HCEC 1CT (cell line): ENCODE data around the gene TIMM50.

Experiments used
- DNase-seq: peaks from one replicate; pipeline ENCODE4 v3.0.0-alpha.2; 2017

The TIMM50 gene

DNA sequence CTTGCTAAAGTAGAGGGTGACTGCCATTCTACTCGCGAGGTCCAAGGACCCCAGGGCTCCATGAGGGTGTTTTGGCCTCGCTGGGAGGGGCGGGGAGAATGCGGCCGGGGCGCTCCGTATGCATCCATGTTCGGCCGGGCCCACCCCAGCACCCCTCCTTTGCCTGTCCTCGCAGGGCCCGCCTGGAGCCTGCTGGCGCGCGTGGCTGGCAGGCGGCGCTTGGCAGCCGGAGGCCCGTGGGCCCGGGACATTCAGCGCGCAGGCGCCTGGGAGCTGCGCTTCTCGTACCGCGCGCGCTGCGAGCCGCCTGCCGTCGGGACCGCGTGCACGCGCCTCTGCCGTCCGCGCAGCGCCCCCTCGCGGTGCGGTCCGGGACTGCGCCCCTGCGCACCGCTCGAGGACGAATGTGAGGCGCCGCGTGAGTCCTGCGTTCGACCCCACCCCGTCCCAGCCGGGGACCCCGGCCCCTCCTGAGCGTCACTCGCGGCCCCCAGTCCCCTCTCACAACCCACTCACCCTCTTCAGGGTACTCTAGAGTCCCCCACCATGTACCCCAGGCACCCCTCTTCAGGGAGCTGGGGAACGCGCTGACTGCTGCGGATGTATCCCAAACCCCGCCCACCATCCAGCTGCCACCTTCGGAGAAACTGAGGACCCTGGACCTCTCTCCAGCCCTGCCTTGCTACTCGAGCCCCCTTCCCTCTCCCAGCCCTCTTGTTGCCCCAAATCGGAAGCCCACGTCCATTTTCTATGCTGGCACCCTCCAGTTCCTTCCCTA lies 22.2 kb downstream of the TIMM50 start:
- DNase-seq: no peak

DNA sequence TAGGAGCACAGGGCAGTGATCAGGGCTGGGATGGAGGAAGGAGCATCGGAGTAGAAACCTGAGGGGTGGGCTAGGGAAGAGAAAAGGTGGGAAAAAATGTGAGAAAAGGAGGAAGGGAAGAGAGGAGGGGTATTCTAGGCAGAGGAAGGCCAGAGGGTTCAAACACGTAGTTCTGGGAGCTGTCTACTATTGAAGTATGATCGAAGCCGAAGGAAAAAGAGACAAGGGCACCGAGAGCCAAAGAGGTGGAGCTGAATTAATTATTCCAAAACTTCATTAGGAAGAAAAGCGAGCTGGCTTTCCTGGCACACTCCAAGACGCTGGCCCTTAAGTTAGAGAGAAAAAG lies 25.9 kb downstream of the TIMM50 start:
- no peak for DNase-seq

DNA sequence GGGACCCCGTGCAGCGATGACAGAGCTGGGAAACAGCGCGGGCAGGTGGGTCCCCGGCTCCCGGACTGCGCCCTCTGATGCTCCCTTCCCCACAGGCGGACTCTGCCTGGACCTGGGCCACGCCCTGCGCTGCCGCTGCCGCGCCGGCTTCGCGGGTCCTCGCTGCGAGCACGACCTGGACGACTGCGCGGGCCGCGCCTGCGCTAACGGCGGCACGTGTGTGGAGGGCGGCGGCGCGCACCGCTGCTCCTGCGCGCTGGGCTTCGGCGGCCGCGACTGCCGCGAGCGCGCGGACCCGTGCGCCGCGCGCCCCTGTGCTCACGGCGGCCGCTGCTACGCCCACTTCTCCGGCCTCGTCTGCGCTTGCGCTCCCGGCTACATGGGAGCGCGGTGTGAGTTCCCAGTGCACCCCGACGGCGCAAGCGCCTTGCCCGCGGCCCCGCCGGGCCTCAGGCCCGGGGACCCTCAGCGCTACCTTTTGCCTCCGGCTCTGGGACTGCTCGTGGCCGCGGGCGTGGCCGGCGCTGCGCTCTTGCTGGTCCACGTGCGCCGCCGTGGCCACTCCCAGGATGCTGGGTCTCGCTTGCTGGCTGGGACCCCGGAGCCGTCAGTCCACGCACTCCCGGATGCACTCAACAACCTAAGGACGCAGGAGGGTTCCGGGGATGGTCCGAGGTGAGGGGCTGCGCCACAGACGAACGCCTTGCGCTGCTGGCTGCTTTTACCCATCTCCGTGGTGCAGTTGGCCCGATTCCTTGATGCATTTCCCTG lies 26.5 kb downstream of the TIMM50 start:
- no peak for DNase-seq

DNA sequence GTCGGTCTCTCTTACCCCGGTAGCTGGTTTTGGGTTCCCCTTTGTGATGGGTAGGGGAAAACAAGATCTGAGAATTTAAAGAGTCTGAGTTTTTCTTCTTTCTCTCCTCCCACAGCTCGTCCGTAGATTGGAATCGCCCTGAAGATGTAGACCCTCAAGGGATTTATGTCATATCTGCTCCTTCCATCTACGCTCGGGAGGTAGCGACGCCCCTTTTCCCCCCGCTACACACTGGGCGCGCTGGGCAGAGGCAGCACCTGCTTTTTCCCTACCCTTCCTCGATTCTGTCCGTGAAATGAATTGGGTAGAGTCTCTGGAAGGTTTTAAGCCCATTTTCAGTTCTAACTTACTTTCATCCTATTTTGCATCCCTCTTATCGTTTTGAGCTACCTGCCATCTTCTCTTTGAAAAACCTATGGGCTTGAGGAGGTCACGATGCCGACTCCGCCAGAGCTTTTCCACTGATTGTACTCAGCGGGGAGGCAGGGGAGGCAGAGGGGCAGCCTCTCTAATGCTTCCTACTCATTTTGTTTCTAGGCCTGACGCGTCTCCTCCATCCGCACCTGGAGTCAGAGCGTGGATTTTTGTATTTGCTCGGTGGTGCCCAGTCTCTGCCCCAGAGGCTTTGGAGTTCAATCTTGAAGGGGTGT lies 27.2 kb downstream of the TIMM50 start:
- no peak for DNase-seq

DNA sequence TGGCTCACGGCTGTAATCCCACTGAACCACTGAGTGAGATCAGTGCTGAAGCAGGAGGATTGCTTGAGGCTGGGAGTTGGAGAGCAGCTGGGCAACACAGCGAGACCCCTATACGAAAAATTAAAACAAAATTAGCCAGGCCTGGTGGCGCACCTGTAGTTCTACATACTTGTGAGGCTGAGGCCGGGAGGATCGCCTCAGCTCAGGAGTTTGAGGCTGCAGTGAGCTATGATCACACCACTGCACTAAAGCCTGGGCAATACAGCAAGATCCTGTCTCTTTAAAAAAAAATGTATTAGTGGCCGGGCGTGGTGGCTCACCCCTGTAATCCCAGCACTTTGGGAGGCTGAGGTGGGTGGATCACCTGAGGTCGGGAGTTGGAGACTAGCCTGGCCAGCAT lies 28.0 kb downstream of the TIMM50 start:
- no peak for DNase-seq

DNA sequence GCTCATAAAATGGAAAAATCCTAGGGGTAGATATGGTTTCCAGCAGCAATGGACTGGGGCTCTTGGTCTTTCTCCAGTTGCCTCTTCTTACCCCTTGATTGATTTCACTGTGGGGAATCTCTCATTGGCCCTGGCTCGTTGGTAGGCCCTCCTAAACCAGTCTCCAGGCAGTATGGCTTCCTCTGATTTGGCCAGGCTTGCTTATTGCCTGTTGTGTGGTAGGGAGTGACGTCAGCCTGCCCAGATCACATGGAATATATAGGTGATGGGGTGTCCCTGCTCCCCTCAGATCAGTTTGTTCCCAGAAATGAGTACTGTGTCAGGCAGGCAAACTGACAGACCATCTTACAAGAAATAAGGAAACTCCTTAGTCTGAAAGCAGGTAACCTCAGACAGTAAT lies 28.6 kb downstream of the TIMM50 start:
- no peak for DNase-seq

DNA sequence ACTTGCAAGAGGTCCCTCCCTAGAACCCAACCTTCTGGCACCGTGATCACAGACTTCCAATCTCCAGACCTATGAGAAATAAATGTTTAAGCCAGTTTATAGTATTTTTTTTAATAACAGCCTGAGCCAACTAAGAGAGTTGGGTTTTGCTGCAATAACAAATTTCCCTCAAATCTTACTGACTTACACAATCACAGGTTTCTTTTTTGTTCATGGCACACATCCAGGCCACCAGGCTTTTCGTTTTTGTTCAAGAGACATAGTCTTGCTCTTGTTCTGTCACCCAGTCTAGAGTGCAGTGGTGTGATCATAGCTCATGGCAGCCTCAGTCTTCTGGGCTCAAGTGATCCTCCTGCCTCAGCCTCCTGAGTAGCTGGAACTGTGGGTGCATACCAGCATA lies 32.4 kb downstream of the TIMM50 start:
- no peak for DNase-seq

DNA sequence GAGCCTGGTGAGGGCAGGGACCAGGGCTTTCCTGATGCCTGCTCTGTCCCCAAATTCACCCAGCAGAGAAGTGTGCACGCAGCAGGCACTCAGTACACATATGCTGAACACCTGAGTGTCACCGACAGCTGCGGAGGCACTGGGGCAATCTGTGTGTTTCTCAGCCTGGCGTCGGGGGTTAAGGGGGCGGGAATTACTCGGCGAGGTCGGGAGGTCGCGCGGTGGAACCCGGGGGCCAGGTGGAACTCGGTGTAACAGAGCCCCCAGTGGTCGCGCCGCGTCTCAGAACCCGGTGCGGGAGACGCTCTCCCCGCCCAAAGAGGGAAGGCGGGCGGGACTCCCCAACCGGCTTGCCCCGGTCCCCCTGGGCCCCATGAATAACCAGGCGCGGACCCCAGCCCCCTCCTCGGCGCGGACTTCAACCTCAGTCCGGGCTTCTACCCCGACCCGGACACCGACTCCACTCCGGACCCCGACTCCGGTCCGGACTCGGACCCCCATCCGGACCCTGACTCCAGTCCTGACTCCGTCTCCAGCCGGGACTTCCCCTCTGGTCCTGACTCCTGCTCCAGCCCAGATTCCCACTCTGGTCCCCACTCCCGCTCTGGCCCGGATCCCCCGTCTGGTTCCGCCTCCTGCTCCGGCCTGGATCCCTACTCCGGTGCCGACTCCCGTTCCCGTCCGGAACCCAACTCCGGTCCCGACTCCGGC lies 34.4 kb downstream of the TIMM50 start, which contains the start of gene SELENOV:
SELENOV (plus strand) TSS at position 300 of the 711 bp plus-strand sequence; CDS start at position 374, 74 bp downstream.
- DNase-seq: no peak

DNA sequence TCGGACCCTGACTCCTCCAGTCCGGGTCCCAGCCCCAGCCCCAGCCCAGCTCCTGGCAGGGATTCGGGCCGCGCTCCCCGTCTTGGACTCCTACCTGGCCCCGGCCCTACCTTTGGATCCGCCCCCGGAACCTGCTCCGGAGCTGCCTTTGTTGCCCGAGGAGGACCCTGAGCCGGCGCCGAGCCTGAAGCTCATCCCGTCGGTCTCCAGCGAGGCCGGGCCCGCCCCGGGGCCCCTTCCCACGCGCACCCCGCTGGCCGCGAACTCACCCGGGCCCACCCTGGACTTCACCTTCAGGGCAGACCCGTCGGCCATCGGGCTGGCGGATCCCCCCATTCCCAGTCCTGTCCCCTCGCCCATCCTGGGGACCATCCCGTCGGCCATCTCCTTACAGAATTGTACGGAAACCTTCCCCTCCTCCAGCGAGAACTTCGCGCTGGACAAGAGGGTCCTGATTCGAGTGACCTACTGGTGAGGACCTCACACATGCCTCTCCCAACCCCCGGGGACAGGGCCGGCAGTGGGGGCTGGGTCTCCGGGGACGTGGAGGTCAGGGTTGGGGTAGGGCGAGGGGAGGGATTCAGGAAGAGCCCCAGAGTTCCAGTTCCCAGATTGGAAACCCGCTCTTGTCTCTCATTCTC lies 35.0 kb downstream of the TIMM50 start:
- DNase-seq: no peak

DNA sequence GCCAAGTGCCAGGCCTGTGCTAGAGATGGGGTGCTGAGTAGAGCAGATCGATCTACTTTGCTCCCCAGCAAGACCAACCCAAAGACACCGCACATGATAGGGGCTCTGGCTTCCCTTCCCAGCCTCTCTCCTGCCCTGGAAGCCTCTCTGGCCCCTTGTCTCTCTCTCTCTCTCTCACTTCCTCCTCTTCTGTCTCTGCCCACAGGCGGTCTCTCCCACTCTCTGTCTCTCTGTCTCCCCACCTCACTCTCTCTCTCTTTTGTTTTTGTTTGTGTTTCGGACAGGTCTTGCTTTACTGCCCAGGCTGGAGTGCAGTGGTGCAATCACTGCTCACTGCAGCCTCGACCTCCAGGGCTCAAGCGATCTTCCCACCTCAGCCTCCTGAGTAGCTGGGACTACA lies 35.6 kb downstream of the TIMM50 start:
- no peak for DNase-seq

DNA sequence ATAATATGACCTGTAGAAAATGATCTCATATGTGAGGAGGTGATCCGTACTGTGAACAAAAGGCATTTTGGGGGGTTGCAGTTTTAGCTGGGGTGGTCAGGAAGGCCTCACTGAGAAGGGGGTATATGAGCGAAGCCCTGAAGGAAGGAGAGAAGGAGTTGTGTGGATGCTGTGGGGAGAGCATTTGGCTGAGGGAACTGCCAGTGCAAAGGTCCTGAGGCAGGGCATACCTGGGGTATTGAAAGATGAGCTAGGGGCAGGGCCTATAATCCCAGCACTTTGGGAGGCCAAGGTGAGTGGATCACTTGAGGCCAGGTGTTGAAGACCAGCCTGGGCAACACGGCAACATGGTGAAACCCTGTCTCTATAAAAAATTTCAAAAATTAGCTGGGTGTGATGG lies 36.8 kb downstream of the TIMM50 start:
- DNase-seq: no peak

DNA sequence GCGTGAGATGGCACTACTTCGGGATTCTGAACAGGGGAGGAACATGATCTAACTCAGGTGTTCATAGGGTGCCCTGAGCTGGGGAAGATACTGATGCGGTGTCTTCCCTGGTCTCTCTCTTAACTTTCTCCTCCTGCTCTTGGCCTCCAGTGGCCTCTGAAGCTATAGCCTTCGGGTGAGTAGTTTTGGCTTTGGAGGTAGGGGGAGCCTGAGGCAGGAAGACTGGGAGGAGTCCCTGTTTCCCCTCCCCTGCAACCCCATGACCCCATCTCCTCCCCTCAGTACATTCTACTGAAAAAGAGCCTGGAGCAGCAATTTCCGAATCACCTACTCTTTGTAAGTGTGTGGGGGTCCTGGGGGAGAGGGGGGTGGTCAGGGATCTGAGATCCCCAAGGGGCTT lies 37.8 kb downstream of the TIMM50 start:
- no peak for DNase-seq

DNA sequence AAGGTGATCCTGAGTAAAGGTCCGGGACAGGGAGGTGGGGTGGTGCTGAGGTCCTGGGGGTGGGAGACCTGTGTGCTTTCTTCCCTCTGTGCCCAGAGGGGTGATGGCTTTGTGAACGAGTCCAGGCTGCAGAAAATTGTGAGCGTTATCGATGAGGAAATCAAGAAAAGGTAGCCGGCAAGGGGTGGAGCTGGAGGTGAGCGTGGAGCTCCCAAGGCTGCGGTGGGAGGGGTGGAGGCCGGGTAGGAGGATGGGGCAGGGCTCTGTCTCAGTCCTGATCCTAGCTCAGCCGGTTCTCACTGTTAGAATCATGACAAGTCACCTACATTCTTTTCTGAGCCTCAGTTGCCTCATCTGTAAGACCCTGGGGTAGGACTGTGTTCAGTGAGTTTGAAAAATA lies 38.3 kb downstream of the TIMM50 start:
- DNase-seq: no peak

DNA sequence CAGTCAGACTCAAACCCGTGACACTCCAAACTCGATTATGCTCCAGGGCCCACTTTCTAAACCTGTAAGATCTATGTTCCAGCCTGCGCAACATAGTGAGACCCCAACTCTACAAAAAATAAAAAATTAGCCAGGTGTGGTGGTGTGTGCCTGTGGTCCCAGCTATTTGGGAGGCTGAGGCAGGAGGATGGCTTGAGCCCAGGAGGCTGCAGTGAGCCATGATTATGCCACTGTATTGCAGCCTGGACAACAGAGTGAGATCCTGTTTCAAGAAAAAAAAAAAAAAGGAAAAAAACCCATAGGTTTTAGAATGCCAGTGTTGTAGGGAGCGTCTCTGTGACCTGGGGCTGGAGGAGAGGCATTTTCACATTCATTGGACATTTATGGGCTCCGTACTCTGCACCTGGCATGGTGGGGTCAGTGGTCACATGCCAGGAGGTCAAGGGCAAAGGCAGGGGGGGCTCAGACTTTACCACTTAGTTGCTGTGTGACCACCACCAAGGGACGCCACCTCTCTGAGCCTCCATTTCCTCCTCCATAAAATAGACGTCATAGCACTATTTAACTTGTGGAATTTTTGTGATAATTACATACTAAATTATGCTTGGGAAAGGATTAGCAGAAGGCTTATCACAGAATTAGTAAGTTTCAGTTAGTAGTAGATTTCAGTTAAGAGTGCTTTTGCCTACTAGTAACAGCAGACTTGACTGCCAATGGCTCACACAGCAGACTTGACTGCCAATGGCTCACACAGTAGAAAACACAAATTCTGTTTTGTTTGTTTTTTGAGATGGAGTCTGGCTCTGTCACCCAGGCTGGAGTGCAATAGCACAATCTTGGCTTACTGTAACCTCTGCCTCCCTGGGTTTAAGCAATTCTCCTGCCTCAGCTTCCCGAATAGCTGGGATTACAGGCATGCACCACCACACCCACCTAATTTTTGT lies 40.2 kb downstream of the TIMM50 start:
- DNase-seq: no peak

DNA sequence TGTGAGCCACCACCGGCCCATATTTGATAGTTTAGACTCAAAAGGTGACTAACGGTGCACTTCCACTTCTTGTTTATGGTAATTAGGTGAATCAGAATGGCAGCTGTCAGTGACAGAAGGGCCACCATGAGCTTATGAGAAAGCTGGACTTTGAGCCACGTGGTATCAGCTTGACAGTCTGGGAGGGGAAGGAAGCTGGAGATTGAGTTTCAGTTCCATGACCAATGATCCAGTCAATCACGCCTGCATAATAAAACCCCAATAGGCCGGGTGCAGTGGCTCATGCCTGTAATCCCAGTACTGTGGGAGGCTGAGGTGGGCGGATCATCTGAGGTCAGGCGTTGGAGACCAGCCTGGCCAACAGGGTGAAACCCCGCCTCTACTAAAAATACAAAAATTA lies 43.9 kb downstream of the TIMM50 start:
- no peak for DNase-seq

DNA sequence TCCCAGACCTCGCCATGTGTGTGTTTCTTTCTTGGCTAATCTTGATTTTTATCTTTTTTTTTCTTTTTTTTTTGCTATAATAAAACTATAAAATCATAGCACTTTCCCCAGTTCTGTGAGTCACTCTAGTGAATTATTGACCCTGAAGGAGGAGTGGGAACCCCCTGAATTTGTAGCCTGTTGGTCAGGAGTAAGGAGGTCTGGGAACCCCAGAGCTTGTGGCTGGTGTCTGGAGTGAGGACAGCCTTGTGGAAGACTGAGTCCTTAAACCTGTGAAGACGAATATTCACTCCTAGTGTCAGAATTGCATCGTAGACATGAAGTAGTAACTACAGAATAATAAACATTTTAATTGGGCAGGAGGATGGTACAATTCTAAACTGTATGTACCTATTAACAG lies 44.6 kb downstream of the TIMM50 start:
- no peak for DNase-seq

DNA sequence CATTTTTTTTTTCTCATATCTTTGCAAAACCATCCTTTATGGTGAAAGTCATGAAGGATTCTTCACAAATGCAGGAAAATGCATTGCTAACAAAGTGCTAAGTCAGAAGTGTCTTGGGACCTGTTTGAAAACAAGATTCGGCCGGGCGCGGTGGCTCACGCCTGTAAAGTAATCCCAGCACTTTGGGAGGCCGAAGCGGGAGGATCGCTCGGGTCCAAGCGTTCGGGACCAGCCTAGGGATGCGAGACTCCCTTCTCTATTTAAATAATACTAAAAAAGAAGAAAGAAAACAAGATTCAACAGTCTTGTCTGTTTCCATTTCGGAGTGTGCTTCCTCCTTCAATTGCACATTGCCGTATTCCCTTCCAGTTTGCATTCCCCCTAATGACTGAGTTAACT lies 51.2 kb downstream of the TIMM50 start:
- no peak for DNase-seq

DNA sequence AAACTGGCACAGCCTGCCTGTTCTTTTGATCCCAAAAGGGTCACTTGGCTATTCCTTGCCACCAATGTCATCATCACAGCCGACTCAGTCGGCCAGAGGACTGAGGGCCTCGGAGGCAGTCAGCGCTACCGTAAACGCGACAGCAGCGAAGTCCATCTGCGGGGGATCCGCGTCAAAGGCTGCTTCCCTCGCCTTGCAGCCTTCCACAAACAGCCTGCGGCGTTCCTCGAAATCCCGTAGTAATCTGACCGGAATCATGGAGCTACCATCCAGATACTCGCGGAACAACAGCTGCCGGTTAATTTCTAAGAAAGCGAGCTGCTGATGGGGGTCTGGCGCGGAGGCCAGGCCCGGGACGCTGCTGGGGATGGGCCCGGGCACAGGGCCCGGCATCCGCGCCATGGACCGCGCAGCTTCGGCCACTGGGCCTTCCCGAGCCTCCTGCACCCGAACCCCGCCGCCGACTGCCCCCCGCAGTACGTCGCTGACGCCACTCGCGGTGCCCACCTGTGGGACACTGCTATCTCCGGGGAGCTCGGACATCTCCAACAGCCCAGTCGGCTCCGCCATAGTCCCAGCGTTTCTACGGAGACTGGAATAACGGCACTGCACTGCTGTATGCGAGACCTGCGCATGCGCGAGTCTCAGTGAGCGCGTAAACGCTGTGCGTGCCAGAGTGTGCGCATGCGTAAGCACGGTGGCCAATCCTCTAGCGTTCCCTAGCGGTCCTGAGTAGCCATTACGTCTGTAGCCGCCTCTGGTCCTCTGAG lies 51.8 kb downstream of the TIMM50 start, which contains the start of gene EID2B:
EID2B (minus strand) TSS at position 620 of the 770 bp plus-strand sequence; CDS start at position 570, 50 bp downstream.
- DNase-seq: peak; percentile 93

DNA sequence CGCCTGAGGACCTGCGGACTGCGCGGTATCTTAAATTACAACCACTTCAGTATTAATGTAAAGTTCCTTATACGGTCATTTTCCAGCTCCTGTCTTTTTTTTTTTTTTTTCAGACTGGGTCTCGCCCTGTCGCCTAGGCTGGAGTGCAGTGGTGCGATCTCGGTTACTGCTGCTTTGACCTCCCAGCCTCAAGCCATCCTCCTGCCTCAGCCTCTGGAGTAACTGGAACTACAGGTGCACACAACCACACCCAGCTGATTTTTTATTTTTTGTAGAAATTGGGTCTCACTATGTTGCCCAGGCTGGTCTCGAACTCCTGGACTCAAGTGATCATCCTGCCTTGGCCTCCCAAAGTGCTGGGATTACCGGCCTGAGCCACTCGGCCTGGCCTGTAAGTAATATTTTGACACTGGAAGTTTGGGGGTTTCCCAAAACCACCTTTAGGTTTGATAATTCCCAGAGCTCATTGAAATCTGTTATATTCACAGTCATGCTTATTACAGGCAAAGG lies 52.4 kb downstream of the TIMM50 start:
- no peak for DNase-seq

DNA sequence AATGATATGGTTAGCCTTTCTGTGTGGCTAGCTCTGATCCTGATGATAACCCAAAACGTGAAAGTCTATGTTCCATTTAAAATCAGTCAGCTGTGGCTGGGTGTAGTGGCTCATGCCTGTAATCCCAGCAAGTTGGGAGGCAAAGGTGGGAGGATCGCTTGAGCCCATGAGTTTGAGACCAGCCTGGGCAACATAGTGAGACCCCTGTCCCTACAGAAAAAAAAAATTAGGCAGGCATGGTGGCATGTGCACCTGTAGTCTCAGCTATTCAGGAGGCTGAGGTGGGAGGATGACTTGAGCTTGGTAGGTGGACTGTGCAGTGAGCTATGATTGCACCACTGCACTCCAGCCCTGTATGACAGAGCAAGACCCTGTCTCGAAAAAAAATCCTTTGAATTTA lies 53.2 kb downstream of the TIMM50 start:
- DNase-seq: no peak

DNA sequence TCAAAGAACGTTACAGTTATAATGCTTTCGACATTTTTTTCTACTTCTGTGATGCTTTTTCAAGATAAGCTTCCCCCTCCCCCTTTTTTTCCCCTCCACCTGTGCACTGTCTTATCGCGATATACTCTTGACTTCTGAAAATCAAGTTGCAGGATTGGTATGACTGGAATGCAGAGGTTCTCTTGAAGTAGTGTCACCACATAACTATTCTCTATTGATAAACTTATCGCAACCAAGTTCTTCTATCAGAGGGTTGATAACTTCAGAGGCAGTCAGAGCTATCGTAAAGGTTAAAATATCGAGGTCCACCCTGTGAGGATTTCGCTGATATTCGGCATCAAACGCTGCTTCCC lies 58.5 kb downstream of the TIMM50 start:
- DNase-seq: peak; percentile 44
